ENCODE data around the gene PHLDA2.

PHLDA2 gene

GRCh38 chr11:2881076-2881980 is 47.9 kb downstream of the PHLDA2 start:
- no peak for DNase-seq

DNA sequence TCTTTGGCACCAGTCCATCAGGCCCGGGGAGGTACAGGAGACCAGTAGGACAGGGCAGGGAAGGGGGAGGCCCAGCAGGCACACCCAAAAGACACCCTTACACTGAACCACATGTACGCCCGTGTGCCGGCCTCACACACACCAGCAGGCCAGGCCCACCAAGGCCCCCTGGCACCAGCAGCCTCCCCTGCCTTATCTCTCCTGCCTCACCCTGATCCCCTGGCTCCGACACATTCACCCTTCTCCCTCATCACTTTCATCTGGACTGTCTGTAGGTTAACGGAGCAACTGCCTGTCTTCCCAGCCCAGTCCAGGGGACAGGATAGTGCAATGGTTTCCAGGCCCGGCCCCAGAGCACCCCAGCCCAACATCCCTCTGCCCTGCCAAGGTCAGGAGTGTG is 48.6 kb downstream of the PHLDA2 start:
- DNase-seq: no peak

DNA sequence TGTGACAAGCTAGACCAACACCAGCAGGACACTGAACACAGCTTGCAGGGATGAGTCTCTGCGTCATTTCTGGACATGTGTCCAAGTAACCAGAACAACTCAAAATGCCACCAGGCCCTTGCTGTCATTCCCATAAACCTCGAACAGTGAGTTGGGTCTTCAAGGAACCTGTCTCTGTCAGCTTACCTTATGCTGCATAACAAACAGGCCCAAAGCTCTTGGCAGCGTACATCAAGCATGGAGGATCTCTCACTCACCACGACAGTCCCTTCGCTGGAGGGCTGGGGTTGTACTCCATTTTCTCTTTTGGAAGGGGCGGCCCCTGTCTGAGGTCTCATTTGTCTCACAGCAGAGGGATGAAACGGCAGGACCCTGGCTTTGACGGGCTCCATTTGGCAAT is 50.4 kb downstream of the PHLDA2 start:
- DNase-seq: no peak
